Astrocyte (in vitro differentiated cells and primary cell): ENCODE data around the gene CYREN.

Experiments
- EZH2 ChIP-seq: IDR thresholded peaks from 2 replicates; pipeline ENCODE4 v1.6.1; 2012; ENCODE audit warnings: mild to moderate bottlenecking, low read length, inconsistent platforms; ENCODE audit not compliant: insufficient read depth
- TF ChIP-seq, protein P1 (sequence below): IDR thresholded peaks from 2 replicates; pipeline ENCODE4 v1.5.1; 2011; ENCODE audit warnings: low read depth, mild to moderate bottlenecking, inconsistent platforms, low read length, moderate library complexity; ENCODE audit not compliant: insufficient read depth

DNA sequence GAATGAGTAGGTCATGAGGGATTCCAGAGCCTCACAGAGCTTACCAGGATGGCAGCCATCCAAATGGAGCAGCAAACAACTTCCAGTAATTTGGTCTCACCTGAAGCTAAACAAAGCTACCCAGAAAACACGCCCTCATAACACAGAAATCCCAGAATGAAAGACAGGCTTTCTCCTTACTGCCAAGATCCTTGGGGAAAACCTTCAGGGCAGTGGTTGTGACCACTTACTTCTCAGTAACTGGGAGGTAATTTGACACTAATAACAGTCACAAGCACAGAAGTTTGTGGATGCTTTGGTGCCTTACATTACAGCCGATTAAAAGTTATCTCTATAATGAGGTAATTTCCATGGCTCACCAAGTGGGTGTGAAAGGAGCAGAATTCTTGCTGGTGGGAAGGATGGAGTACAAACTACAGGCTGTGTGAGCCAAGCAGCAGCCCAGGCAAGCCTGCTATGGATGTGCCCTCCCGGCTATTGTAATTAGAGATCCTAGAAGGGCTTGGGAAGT, 30.4 kb upstream of the CYREN start:
- TF ChIP-seq, protein P1, sequence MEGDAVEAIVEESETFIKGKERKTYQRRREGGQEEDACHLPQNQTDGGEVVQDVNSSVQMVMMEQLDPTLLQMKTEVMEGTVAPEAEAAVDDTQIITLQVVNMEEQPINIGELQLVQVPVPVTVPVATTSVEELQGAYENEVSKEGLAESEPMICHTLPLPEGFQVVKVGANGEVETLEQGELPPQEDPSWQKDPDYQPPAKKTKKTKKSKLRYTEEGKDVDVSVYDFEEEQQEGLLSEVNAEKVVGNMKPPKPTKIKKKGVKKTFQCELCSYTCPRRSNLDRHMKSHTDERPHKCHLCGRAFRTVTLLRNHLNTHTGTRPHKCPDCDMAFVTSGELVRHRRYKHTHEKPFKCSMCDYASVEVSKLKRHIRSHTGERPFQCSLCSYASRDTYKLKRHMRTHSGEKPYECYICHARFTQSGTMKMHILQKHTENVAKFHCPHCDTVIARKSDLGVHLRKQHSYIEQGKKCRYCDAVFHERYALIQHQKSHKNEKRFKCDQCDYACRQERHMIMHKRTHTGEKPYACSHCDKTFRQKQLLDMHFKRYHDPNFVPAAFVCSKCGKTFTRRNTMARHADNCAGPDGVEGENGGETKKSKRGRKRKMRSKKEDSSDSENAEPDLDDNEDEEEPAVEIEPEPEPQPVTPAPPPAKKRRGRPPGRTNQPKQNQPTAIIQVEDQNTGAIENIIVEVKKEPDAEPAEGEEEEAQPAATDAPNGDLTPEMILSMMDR: no peak
- no peak for TF ChIP-seq EZH2
